Skeletal muscle cell (primary cell): Measurements from ENCODE around the gene WDR70.
"Not testable (repeated sequence)": the region's sequence is repeated elsewhere in the genome, so short reads cannot be mapped to it uniquely, and the experiment has no call there.

Source experiments
- DNase-seq: peaks from one replicate; pipeline ENCODE4 v3.0.0-alpha.2; 2010; ENCODE audit warnings: low read depth
- H3K4me3 ChIP-seq: 2 replicates; pipeline ENCODE4 v1.5.1; 2011; ENCODE audit warnings: low read depth, mild to moderate bottlenecking, control low read depth, low read length, moderate library complexity

Gene WDR70

GRCh38 chr5:37663538-37663937 is 284.4 kb downstream of the WDR70 start:
- DNase-seq, result no peak
- H3K4me3 ChIP-seq, result no peak overlapping the region

DNA sequence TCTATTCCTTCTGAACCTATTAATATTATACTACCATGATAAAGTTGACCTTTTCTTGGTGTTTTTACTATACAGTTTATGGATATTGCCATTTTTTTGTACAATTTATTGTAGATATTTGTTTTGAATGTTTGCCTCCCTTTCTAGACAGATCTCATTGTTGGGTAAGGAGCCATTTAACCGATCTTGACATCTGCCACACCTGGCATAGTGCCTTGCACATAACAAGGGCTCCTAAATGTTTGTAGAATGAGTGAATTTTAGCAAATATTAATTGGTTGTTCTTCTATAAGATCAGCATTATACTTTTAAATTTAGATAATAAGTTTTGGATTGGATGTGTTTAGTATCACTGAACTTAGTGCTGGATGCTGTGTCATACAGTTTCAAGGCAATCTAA is 285.4 kb downstream of the WDR70 start:
- no peak for DNase-seq
- H3K4me3 ChIP-seq, result no peak overlapping the region

GRCh38 chr5:37665272-37665671 is 286.2 kb downstream of the WDR70 start:
- H3K4me3 ChIP-seq, result no peak overlapping the region
- DNase-seq, result no peak

DNA sequence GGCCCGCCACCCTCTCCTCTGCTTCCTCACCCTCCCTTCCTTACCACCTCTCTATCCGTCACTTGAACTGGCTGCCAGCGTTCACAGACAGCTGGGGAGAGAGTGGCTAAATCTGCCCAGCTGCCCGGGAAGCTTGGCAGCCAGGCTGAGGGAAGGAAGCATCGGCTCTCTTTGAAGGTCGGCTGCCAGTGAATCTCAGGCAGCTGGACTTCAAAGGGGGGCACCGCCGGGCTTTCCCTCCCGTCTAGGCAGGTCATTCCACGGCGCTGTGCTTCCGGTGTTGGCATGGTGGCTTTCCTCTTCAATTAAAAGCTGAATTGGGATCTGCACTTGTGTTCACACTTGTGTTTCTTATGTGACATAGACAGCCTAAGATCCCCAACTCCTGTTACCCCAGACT is 286.8 kb downstream of the WDR70 start:
- H3K4me3 ChIP-seq, result no peak overlapping the region
- peak; percentile 14 for DNase-seq

GRCh38 chr5:37667430-37667829 is 288.3 kb downstream of the WDR70 start:
- no peak overlapping the region for H3K4me3 ChIP-seq
- no peak for DNase-seq

DNA sequence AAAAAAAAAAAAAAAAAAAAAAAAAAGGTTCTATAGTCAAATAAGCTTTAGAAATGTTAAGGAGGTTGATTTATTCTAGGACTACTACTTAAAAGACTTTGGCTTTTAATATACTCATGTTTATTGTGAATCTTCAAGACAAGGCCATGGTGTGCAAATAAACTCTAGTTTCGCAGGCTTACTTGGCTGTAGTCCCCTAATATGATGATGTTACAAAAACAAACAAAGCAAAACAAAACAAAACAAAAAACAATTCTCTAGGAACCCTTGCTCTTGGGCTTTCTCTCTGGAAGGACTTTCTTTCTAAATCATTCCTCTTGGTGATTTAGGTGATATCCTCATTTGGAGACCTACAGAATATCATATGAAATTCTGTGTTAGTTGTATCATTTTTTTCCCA is 288.7 kb downstream of the WDR70 start:
- H3K4me3 ChIP-seq, result no peak overlapping the region
- DNase-seq, result no peak

GRCh38 chr5:37668524-37669047 is 289.5 kb downstream of the WDR70 start:
- H3K4me3 ChIP-seq, result no peak overlapping the region
- DNase-seq, result peak; percentile 90

DNA sequence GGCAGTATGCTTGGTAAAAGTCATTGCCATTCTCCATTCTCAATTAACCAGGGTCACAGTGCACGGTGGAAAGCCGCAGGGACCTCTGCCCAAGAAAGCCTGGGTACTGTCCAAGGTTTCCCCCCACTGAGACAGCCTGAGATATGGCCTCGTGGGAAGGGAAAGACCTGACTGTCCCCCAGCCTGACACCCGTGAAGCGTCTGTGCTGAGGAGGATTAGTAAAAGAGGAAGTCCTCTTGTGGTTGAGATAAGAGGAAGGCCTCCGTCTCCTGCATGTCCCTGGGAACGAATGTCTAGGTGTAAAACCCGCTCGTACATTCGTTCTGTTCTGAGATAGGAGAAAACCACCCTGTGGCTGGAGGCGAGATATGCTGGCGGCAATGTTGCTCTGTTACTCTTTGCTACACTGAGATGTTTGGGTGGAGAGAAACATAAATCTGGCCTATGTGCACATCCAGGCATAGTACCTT is 293.0 kb downstream of the WDR70 start:
- H3K4me3 ChIP-seq, DNase-seq: not testable (repeated sequence)

DNA sequence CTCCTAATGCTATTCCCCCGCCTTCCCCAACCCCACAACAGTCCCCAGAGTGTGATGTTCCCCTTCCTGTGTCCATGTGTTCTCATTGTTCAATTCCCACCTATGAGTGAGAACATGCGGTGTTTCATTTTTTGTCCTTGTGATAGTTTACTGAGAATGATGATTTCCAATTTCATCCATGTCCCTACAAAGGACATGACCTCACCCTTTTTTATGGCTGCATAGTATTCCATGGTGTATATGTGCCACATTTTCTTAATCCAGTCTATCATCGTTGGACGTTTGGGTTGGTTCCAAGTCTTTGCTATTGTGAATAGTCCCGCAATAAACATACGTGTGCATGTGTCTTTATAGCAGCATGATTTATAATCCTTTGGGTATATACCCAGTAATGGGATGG is 295.2 kb downstream of the WDR70 start:
- not testable (repeated sequence) for H3K4me3 ChIP-seq, DNase-seq

DNA sequence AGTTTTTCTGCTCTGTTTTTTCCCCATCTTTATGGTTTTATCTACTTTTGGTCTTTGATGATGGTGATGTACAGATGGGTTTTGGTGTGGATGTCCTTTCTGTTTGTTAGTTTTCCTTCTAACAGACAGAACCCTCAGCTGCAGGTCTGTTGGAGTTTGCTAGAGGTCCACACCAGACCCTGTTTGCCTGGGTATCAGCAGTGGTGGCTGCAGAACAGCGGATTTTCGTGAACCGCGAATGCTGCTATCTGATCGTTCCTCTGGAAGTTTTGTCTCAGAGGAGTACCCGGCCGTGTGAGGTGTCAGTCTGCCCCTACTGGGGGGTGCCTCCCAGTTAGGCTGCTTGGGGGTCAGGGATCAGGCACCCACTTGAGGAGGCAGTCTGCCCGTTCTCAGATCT is 300.2 kb downstream of the WDR70 start:
- not testable (repeated sequence) for H3K4me3 ChIP-seq, DNase-seq

GRCh38 chr5:37679903-37680302 is 300.8 kb downstream of the WDR70 start:
- not testable (repeated sequence) for H3K4me3 ChIP-seq

DNA sequence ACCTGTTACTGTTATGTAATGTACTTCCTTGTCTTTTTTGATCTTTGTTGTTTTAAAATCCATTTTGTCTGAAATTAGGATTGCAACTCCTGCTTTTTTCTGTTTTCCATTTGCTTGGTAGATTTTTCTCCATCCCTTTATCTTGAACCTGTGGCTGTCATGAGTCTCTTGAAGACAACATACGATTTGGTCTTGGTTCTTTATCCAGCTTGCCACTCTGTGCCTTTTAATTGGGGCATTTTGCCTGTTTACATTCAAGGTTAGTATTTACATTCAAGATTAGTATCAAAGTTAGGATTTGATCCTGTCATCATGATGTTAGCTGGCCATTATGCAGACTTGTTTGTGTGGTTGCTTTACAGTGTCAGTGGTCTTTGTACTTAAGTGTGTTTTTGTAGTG is 304.0 kb downstream of the WDR70 start:
- DNase-seq, result no peak
- H3K4me3 ChIP-seq, result no peak overlapping the region

More at GRCh38 chr5:37679903-37680302, 300.8 kb downstream of the WDR70 start:
- not testable (repeated sequence) for DNase-seq

DNA sequence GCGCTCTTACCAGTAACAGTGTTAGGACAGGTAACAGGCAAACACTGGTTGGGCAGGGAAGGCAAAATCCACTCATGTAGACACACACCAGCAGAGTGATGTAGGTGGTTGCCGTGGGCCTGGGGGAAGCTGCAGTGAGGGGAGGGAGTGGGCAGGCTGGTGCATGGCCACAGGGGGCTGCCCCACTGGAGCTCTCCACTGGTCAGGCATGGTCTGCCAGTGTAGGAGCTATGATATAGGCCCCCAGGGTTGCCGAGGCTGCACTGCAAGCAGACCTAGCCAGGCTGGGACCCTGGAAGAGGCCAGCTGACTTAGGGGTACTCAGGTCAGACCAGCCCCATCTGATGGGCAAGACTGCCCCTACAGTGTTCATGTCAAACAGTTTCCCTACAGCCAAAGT is 306.1 kb downstream of the WDR70 start:
- DNase-seq, result no peak
- H3K4me3 ChIP-seq, result no peak overlapping the region

- DNase-seq, result no peak
- H3K4me3 ChIP-seq, result no peak overlapping the region
Observed at GRCh38 chr5:37685816-37686215, 306.7 kb downstream of the WDR70 start.

- DNase-seq, H3K4me3 ChIP-seq: not testable (repeated sequence)
Observed at GRCh38 chr5:37688925-37689324, 309.8 kb downstream of the WDR70 start.

- DNase-seq, H3K4me3 ChIP-seq: not testable (repeated sequence)
Observed at GRCh38 chr5:37694333-37694732, 315.2 kb downstream of the WDR70 start.

DNA sequence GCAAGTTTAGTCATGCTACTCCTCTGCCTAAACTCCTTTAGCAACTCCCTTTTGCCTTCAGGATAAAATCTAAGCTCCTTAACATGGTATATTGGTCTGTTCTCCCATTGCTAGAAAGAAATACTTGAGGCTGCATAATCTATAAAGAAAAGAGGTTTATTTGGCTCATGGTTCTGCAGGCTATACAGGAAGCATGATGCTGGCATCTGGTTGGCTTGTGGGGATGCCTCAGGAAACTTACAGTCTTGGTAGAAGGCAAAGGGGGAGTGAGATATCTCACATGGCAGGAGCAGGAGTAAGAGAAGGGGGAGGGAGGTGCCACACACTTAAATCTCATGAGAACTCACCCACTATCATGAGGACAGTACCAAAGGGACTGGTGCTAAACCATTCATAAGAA is 315.7 kb downstream of the WDR70 start:
- no peak overlapping the region for H3K4me3 ChIP-seq
- DNase-seq, result no peak

- no peak overlapping the region for H3K4me3 ChIP-seq
- DNase-seq, result no peak
Observed at GRCh38 chr5:37695647-37696046, 316.5 kb downstream of the WDR70 start.

DNA sequence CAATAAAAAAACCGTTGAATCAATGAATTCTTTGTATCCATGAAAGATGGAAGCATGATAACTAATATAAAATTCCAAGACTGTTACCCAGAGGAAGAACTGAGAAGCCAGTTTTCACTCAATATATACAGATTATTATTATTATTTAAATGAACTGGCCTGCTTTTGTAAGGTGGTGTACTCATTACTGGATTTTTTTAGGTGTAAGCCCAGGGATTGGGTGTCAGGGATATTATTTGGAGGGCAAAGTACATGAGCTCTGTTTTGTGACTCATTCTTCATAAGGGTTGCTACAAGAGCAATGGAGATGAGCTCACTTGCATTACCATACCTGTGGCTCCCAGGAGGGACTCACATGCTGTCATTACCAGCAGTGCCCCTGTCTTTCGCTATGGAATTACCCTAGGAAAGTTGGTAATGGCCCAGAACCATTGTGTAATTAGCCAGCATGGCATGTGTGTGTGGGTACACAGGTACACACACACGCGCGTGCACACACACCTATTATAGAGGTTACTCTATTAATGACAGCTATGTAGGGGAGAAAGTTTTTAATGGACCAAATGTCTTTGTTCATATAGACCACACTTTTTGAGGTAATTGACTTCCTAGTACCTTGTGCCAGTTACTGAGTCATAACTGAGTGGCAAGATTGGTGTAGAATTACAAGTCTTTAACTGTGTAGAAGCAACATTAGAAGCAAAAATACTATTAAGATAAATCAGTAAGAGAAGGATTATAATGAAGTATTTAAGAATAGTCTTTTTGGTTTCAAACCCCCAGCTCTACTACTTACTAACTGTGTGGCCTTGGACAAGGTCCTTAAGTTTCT is 317.3 kb downstream of the WDR70 start:
- peak; percentile 30 for DNase-seq

DNA sequence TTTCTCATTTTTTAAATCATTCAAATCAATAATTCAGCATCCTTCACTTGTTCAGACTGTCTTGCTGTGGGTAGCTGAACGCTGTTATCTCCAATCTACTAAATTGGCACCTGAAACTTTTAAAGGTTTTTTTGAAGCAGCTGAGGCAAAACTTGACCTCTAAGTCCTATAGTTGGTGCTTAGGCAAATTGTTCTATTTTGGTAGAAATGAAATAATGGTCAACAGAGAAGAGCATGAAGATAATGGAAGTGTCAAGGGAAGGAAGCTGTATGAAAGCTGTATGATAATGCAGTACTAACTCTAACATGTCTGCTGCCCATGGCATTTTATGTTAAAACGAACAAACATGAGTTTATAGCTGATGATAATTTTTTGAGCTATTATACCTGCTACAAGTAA is 322.8 kb downstream of the WDR70 start:
- H3K4me3 ChIP-seq, result no peak overlapping the region
- no peak for DNase-seq

More for the DNA sequence above, 317.3 kb downstream of the WDR70 start:
- H3K4me3 ChIP-seq, result no peak overlapping the region

DNA sequence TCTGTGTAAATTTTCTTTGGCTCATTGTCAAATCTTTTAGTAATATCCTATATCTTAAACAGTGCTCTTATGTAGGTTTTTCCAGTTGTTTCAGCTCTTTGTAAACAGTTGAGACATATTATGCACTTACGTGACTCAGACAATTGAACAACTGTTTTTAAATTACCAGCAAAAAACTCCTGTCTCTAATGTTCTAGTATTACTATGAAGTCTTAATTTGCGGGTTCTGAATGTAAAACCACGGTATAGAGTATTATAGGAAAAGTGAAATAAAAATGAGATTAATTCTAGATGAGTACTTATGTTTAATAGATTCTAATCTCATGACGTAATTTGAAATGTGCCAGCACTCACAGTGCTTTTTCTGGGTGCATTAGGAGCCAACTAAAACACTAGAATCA is 324.7 kb downstream of the WDR70 start:
- no peak for DNase-seq

More for the DNA sequence above, 324.7 kb downstream of the WDR70 start:
- H3K4me3 ChIP-seq, result no peak overlapping the region
